PC-9 (cell line): ENCODE measurements around the gene AKAP13.

ENCODE experiments used
- CTCF ChIP-seq: fragments of 200-600 bp; sonication (generic); conservative IDR thresholded peaks from 2 replicates; pipeline ENCODE4 v1.6.1; 2017; ENCODE audit warnings: mixed run types, antibody characterized with exemption, mild to moderate bottlenecking, moderate library complexity
- EZH2 ChIP-seq: fragments of 200-600 bp; sonication (generic); IDR thresholded peaks from 2 replicates; pipeline ENCODE4 v1.8.0; 2017; ENCODE audit warnings: antibody characterized with exemption, low read depth

- no peak for TF ChIP-seq CTCF
- no peak for TF ChIP-seq EZH2
Observed at GRCh38 chr15:85401108-85401774, 20.8 kb downstream of the AKAP13 start.
